ENCODE data around the gene CYS1.
"Not testable (repeated sequence)": the region's sequence is repeated elsewhere in the genome, so short reads cannot be mapped to it uniquely, and the experiment has no call there.

The CYS1 gene

GRCh38 chr2:10046931-10047330, 33.3 kb downstream of the CYS1 start:
- no peak for DNase-seq (ENCODE audit: low spot score)

- no peak for DNase-seq (ENCODE audit: low spot score)
Measured at GRCh38 chr2:10045561-10046355, 34.5 kb downstream of the CYS1 start.

DNA sequence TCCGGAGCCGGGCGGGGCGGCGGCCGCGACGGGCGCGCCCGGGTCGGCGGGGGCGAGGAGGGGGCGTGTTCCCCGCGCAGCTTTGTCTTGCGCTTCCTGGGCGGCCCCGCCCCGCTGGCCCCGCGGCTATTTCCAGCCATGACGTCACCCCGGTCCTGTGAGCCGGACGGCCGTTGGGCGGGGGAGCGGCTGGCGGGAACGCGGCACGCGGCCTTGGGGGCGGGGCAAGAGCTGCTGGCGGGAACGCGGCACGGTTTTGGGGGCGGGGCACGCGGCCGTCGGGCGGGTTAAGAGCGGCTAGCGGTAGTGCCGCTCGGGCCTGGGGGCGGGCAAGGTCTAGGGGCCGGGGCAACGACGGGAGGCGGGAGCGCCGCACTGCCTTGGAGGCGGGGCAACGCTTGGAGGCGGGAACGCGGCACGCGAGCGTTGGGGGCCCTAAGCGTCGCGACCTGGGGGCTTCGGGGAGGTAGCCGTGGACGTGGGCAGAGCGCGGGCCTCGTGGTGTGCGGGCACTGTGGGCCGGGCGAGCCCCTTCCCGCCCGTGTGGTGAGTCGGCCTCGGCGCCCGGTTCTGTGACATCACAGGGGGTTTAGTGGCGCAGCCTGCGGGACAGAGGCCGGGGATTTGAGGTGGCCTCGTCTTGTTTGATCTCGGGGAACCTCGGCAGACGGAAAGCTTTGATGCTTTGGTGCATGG, 36.2 kb downstream of the CYS1 start:
- peak; percentile 97 for DNase-seq (ENCODE audit: low spot score)

DNA sequence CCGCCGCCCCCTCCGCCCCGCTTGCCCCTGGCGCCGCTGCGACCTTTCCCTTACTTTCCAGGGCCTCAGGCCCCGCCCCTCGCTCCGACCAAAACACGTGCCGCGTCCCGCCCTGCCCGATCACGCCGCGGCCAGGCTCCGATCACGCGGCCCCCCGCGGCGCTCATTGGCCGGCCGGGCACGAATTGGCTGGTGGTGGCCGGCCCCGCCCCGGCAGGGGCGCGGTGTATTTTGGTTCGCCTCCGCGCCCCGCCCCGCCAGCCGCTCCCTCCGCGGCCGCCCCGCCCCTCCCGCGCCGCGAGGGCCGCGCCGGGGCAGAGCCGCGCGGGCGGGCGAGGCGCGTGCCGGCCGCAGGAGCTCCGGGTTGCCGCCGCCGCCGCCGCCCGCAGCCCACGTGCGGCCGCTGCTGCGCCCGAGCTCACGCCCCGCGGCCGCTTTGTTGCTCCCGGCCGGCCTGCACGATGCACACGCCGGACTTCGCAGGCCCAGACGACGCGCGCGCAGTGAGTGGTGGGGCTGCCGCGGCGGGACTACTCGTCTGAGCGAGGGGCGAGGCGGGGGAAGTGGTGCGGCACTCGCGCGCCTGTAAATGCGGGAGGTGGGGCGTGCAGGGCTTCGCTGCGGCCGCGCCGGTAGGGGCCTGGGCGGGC, 36.8 kb downstream of the CYS1 start, which contains the start of gene KLF11:
Gene KLF11 (plus strand): TSS at position 295 of the 650 bp plus-strand sequence. CDS start 167 bp downstream, at position 462.
- peak; percentile 82 for DNase-seq (ENCODE audit: low spot score)

DNA sequence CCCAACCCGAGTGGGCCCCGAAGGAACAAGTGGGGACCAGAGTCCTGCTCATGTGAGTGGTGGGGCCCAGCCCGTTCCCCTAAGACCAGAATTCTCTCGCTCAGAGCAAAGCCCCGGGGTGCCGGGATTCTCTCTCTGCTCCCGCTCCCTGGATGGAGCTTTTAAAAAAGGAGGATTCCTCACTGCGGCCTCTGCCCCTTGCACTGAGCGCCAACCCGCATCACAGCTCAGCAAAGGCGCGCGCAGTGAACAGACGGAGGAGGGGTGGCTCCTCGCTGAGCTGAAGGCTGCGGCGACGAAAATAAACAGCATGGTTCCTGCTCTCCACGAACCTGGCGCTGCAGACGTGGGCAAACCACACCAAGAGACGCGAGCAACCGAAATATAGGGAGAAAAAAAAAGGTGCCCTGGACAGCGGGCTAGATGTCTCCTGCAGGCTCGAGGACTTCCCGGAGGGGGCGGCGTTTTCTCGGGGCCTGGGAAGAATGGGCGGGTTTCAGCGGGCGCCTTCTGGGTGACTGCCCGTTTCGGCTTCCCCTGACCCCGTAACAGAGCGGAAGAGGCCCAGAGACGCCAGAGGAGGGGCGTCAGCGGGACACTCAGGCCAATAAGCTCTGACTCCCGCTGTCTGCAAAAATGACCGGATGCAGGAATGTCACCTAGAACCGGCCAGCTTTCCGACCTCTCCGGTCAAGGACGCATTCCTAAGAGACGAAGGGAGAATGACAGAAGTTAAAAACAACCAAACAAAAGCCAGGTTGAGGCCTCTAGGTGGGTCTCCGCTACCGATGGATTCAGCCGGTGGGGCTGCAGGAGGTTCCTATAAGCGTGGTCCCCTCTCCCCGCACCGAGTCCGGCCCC, 37.7 kb downstream of the CYS1 start:
- no peak for DNase-seq (ENCODE audit: low spot score)

DNA sequence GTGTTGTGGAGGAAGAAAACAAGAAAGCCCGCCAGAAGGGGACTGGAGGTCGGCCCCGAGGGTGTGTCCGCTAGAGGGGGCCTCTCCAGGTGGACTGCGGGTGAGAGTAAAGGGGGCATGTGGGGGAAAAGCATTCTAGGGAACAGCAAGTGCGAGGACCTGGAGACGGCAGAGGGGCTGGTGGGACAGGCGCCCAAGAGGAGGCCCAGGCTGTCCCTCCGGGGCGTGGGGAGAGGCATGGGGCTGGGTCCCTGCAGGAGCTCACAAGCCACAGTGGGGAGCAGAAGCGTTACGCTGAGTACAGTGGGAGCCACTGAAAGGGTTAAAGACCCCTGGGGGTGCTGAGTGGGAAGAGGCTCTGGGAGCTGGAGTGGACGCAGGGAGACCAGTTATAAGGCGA, 38.5 kb downstream of the CYS1 start:
- no peak for DNase-seq (ENCODE audit: low spot score)

DNA sequence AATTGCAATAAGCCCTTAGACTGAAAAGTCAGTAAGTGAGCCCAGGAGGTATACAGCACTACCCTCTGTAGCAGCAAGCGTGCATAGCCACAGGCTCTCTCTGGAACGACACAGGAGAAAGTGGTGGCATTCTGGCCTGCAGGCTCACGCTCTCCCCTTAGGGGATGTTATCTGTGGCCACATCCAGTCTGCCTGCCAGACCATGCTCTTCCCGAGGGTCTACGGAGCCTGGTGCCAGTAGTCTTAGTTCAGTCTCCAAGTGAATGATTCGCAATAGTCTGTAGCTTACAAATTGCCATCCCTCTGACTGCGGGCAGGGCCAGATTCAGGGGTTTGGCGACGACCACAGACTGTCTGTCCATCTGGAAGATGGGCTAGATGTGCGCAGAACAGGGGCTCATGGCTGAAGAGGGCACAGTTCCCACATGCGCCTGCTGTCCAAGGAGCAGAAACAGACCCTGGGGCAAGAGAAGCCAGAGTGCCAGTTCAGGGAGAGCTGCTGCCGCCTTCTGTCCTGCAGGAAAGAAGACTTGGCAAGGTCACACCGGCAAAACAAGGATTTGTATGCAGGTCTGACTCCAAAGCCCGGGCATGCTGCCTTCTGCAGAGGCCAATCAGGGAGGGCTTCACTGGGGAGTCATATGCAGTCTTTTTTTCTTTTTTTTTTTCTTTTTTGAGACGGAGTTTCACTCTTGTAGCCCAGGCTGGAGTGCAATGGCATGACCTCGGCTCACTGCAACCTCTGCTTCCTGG, 40.4 kb downstream of the CYS1 start:
- DNase-seq (ENCODE audit: low spot score) = no peak

GRCh38 chr2:10038716-10039115, 41.5 kb downstream of the CYS1 start:
- DNase-seq (ENCODE audit: low spot score) = no peak

- DNase-seq (ENCODE audit: low spot score) = no peak
Measured at GRCh38 chr2:10038123-10038522, 42.1 kb downstream of the CYS1 start.

- DNase-seq (ENCODE audit: low spot score) = peak; percentile 60
Measured at GRCh38 chr2:10036095-10036884, 43.9 kb downstream of the CYS1 start.

DNA sequence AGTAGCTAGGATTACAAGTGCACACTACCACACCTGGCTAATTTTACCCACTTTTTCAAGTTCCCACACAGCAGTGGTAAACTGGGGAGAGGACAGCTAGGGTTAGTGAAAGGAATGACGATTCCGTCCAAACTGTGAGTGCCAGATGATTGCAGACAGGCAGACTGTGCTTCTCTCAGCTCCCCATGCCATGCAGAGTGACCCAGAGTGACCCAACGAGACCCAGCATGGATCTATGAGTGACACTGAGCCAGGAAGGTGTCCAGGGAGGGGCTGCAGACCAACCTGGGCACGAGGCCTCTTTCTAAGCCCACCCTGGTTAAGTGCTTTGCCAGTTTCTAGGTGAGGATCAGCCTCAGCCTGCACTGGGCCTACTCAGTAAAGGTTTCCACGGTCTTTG, 44.6 kb downstream of the CYS1 start:
- no peak for DNase-seq (ENCODE audit: low spot score)

GRCh38 chr2:10035053-10035422, 45.2 kb downstream of the CYS1 start:
- DNase-seq (ENCODE audit: low spot score) = peak; percentile 25

GRCh38 chr2:10034333-10035052, 45.7 kb downstream of the CYS1 start:
- DNase-seq (ENCODE audit: low spot score) = no peak

GRCh38 chr2:10033251-10034006, 46.8 kb downstream of the CYS1 start:
- DNase-seq (ENCODE audit: low spot score) = no peak

DNA sequence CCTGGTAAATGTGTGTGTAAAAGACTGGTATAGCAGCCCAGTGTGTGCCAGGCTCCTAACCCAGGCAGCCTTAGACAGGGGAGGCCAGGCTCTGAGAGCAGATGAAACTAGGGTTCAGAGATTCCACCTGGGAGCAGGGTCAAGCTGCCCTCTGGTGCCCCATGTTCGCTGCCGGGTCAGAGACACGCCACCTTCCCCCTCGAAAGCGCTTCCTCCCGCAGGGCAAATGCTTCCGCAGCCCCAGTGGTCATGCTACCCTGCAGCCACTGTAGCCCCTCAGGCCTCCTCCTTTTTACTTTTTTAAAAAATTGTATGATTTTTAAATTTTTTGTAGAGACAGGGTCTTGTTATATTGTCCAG, 47.5 kb downstream of the CYS1 start:
- no peak for DNase-seq (ENCODE audit: low spot score)

DNA sequence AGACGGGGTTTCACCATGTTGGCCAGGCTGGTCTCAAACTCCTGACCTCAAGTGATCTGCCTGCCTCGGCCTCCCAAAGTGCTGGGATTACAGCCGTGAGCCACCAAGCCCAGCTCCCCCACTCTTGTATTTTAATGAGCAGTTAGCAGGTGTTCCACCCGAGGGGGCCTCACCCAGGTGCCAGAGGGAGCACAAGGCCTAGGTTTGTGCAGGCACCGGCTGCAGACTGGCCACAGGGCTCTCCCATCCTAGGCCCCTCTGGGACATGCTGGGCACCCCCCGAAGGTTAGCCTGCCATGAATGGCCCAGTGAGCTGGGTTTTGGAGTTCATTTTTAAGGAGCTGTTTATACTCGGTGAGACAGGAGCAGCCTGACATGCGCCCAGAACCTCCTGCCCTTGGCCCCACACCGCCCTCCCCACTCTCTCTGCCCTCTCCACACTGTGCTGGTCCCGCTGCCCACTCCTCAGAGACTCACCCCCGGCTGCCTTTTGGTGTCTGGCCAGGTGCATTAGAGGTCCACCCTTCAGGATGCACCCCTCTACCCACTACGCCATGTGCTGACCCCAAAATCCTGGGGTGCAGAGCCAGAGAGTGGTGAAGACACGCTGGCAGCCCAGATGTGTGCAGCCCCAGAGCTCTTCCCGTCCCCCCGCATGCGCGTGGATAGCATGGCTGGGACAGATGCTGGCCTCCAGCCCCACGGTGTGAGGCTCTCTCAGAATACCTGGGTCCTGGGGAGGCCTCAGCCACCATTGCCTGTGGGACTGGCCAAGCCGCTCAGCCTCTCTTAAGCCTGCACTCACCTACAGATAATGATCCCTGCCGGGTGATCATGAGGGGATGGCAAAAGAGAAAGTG, 48.1 kb downstream of the CYS1 start:
- DNase-seq (ENCODE audit: low spot score) = no peak

GRCh38 chr2:10030798-10031197, 49.4 kb downstream of the CYS1 start:
- not testable (repeated sequence) for DNase-seq (ENCODE audit: low spot score)

DNA sequence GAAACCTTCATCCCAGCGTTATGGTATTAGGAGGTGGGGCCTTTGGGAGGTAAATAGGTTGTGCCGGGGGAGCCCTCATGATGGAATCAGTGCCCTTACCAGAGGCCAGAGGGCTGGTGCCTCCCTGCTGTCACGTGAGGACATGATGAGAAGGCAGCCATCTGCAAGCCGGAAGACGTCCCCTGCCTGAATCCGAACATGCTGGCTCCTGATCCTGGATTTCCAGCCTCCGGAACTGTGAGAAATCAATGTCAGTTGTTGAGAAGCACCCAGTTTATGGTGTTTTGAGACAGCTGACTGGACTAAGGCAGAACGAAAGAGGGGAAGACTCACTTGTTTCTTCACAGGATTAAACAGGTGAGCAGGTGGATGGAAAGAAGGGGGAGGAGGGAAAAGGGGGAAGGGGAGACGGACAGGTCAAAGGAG, 49.9 kb downstream of the CYS1 start:
- no peak for DNase-seq (ENCODE audit: low spot score)

All from CD4-positive, alpha-beta T cell treated with Interleukin-15 for 4 hours (primary cell).